T47D (cell line): Measurements from ENCODE around the gene GGACT.
"Not testable (repeated sequence)": the region's sequence is repeated elsewhere in the genome, so short reads cannot be mapped to it uniquely, and the experiment has no call there.

Experiments used
- DNase-seq, 2 experiments: peaks; one replicate each; pipeline versions ENCODE4 v3.0.0 to v3.0.0-alpha.2; 2011 to 2012; ENCODE audit warnings: low read depth in 1 of 2, low spot score in 1 of 2
- JUND ChIP-seq: IDR thresholded peaks from 2 replicates; pipeline ENCODE4 v1.6.1; 2012; ENCODE audit warnings: low read depth
- in situ Hi-C: cut with HindIII; loops from 2 replicates; pipeline ENCODE4 v1.10.0; 2016; ENCODE audit warnings: low sequenced_read_pairs, low pct_unique_long_range_greater_than_20kb

GGACT gene

DNA sequence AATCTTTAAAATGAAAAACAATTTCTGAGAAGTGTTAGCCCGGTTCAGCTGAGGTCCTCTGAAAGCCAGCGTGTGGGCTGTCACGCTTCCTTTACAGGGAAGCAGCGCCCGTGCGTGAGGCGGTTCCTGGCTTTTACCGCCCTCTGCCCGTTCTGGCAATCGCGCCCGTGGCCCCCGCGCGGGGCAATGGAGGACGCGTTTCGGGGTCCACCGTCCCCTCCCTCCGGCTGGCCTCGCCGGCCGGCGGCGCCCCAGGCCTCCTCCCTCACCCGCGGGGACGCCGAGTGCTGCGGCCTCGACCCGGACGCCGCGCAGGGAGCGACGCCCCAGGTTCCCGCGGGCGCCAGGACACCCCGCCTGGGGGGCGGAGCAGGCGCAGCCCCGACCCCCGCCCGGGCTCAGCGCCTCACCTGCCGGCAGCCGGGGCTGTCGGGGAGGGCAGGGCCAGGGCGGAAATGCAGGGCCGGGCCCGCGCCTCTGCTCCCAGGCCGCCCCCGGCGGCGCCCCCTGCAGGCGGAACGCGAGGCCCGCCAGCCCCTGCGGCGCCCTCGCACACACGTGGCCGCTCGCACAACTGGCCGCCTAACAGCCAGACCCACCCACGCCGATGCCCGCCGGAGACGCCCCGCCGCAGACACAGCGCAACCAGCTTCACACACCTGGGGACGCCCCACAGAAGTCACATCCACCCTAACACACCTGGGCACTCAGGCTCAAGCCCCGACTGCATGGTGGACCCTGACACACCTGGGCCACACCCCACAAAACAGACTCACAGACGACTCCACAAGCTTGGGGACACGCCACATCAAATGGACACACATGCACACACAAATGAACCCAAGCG is at the start of gene GGACT:
Gene GGACT, minus strand, starts transcription at position 459 of the 847 bp plus-strand sequence. CDS start 56,198 bp downstream, outside the sequence.
- TF ChIP-seq JUND = no peak
- in situ Hi-C loops = no loop called here
- peak; percentile 67 to 72 for DNase-seq

DNA sequence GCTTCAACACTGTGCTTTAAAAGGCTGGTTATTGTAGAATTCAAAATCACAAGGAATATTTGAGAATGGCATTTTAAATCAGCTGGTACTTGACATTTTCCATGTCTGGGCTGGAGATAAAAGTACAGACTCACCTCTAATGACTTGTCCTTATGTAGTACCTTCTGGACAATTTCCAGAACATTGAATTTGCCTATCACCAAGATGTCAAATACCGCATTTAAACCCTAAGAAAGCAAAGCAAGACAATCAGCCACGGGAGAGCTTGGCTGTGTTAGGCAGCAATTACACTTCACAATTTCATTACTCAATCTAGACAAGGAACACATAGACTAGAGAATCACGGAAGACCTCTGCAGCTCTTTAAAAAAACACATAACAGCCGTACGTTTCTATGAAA is 49.2 kb upstream of the GGACT start:
- in situ Hi-C loops = no loop called here
- no peak for TF ChIP-seq JUND
- DNase-seq = no peak

DNA sequence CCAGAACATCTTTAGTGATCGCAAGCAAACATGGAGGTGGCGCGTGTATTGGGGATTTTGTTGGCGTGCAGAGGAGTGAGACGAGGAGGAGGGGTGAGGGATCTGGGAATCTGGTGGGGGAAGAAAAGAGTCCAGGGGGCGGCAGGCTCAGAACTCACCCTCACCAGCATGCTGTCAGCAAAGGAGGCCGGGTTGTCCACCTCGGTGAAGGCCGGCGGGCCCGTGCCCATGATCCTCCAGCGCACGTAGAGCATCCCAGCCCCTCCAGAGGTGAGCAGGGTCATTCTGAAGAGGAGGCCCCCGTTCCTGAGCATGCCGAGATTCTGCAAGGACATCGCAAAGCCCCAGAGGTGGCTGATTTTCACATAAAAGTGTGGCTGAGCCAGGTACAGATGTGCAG is 48.8 kb upstream of the GGACT start:
- in situ Hi-C loops = no loop called here
- no peak for DNase-seq
- TF ChIP-seq JUND = no peak

DNA sequence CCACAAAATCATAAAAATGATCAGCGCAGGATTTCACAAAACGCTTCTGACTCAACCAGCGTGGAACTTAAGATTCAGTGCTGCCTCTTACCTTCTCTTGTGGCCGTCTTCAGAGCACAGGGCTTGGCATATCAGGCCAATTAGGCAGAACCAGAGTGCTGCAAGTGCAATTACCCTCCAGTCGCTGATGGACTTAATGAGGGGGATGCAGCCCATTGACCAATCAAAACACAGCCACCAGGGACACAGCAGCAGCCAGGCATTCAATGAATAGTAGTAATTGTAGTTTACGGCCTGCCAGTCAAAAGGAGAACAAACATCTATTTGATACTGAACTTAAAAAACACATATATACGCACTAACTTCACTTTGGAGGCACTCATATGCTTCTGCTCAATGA is 47.9 kb upstream of the GGACT start:
- no peak for DNase-seq
- in situ Hi-C loops = no loop called here
- TF ChIP-seq JUND = no peak

DNA sequence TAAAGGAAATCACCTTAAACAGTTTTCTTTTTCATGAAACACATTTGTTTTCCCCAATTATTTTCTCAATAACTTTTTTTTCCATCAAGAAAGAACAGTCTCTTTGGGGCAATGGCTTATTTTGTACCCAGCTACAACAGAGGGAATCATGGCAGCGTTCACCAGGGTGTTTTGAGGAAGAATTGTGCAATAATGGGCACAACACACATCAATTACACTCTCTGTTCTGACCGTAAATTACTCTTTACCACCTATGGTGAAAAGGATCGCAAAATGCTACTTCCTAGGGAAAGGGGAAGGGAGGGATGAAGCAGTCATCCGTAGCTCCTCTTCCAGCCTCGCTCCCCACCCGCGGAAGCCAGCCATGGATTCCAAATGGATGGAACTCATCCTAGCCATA is 47.4 kb upstream of the GGACT start:
- no peak for TF ChIP-seq JUND
- in situ Hi-C loops = no loop called here
- DNase-seq = no peak

DNA sequence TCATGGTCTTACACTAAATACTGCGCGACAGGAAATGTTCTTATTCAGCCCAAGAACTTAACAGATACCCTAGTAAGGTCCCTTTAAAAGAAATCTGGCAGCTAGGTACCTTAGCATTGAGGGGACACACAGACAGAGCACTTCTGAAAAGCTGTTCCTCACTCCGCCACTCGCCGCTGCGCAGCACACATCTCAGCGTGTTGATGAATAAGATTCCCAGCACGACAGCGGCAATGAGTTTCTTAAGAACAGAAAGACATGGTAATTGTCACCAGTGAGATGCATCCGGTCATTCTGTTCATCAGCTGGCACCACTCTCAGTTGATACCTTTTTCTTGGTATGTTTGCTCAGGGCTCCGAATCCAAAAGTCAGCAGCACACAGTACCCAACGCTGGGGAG is 46.1 kb upstream of the GGACT start:
- in situ Hi-C loops = no loop called here
- DNase-seq = no peak
- TF ChIP-seq JUND = no peak

DNA sequence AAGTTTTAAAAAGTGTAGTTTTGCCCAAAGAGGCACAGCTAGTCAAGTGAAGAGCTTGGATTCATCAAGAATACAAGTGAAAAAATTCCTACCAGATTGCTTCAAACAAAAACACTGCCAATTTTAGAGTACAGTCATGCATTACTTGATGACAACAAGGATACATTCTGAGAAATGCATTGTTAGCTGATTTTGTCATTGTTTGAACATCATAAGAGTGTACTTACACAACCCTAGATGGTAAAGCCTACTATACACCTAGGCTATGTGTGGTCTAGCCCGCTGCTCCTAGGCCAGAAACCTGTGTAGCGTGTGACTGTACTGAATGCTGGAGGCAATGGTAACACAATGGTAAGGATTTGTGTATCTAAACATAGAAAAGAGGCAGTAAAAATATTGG is 44.9 kb upstream of the GGACT start:
- no peak for TF ChIP-seq JUND
- in situ Hi-C loops = no loop called here
- peak; percentile 18 to 90 for DNase-seq

DNA sequence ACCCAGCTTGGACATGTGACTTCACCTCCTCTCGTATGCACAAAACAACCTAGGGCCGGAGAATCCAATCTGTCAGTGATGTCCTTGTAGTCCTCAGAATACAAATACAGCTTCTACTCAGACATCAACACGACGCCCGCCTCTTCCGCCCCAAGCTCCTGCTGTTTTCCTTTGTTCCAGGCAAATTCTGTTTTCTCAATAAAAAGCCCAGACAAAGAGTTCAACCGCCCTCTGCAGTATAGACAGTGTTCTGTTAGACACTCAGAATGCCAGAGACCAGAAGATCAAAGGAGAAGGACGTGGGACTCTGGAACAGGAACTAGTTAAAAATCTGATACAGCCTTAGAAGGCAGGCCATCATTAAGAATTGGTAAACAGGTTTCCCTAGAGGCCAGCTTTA is 42.0 kb upstream of the GGACT start:
- in situ Hi-C loops = no loop called here
- no peak for TF ChIP-seq JUND
- DNase-seq = no peak

DNA sequence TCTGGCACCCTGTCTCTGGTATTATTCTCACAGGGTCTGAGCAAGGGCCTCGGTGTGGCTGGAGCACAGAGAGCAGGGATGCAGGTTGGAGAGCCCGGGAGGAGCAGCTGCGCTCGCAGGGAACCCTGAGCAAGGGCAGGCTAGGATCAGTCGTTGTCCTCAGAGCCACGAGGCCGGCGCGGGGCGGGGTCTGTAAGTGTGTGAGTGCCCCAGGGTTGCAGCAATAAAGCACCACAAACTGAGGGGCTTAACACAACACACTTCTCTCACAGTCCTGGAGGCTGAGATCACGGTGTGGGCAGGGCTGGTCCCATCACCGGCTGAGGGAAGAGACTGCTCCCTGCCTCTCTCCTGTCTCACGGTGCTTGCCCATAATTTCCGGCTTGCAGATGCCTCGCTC is 38.5 kb upstream of the GGACT start:
- no peak for DNase-seq
- in situ Hi-C loops = no loop called here
- TF ChIP-seq JUND = no peak

DNA sequence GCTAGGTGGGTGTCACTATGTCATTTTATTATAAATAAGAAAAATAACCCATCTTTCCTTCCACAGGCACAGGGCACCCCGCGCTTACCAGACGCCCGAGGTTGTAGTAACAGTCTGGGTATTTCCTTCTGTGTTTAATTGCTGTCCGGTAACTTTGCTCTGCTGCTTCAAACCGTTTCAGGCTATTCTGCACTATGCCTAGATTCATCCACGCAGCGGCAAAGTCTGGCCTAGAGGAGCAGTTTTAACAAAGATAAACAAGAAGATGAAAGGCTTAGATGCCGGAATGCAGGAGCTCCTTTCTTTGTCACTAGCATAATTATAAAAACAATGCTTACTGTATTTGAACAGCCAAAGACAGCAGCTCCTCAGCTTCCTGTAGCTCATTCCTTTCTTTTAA is 36.9 kb upstream of the GGACT start:
- no peak for TF ChIP-seq JUND
- in situ Hi-C loops = no loop called here

DNA sequence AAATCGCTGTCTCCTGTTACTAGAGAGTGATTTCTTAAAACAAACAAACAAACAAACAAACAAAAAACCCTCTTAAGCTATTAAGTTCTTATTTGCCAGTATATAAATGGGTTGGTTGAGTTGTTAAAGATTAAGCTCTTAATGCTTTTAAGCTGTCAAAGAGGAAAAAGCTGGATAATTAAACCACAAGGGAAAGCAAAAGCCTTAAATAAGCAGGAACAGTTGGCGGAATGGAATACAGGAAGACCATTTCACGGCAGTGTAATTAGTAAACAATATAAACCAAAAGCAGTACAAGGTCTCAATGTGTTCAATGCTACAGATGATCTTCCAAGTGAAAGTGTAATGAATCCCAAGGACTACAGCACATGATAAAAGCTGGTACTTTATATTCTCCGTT is 32.2 kb upstream of the GGACT start:
- no peak for TF ChIP-seq JUND
- DNase-seq = no peak
- in situ Hi-C loops = no loop called here

More for the DNA sequence above, 36.9 kb upstream of the GGACT start:
- DNase-seq = no peak

DNA sequence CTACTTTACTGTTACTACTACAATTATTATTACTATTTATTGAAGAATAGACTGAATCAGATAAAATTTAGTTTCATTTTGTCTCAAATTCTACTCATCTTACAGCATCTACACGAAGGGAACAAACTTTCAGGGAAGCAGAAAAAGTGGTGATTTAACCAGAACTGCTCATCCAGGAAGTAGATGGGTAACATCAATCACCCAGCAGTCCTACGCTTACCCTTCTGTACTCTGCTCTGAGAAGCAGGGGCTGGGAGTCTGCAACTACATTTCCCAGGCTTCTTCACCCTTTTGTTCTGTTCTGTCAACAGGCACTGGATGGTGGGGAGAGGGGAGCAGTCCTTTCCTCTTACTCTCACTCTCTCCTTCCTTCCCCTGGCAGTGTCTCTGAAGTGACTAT is 31.4 kb upstream of the GGACT start:
- no peak for DNase-seq
- in situ Hi-C loops = no loop called here
- no peak for TF ChIP-seq JUND

DNA sequence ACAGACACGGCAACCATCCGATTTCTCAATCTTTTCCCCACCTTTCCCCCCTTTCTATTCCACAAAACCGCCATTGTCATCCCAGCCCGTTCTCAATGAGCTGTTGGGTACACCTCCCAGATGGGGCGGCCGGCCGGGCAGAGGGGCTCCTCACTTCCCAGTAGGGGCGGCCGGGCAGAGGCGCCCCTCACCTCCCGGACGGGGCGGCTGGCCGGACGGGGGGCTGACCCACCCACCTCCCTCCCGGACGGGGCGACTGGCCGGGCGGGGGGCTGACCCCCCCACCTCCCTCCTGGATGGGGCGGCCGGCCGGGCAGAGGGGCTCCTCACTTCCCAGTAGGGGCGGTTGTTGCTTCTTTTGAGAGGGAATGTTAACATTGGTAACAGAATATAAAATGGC is 30.3 kb upstream of the GGACT start:
- in situ Hi-C loops, DNase-seq: not testable (repeated sequence)

DNA sequence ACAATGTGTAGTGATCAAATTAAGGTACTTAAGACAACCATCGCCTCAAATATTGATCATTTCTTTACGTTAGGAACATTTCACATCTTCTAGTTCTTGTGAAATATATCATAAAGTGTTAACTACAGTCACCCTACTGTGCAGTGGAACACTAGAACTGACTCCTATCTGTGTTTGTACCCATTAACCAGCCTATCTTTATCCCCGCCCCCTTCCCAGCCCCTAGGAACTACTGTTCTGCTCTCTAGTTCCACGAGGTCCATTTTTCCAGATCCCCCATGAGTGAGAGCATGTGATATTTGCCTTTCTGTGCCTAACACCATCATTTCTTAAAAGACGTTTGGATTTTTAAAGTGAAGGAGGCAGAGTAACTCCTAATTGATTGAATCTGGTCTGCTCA is 24.4 kb upstream of the GGACT start:
- in situ Hi-C loops = no loop called here
- DNase-seq = no peak
- no peak for TF ChIP-seq JUND
